Fibroblast of lung (primary cell): ENCODE data around the gene WWC2. TPM values are rescaled to one million over a fixed set of nuclear protein-coding genes. Genes with fewer than 3 reads are reported as not detected.

Experiments used
- DNase-seq, 2 donors: peaks; one replicate each; pipeline versions ENCODE4 v3.0.0 to v3.0.0-alpha.2; 2010; ENCODE audit warnings: low read depth in 2 of 2
- H2AFZ ChIP-seq: 2 replicates; pipeline ENCODE4 v1.5.1; 2012; ENCODE audit warnings: low read length, control low read depth, inconsistent platforms
- H3K27ac ChIP-seq: 2 replicates; pipeline ENCODE4 v1.5.1; 2011; ENCODE audit warnings: low read length, control low read depth; ENCODE audit not compliant: insufficient read depth
- H3K27me3 ChIP-seq: 2 replicates; pipeline ENCODE4 v1.5.1; 2011; ENCODE audit warnings: mild to moderate bottlenecking, low read length; ENCODE audit not compliant: control insufficient read depth, insufficient read depth
- H3K36me3 ChIP-seq: 2 replicates; pipeline ENCODE4 v1.5.1; 2011; ENCODE audit warnings: low read length; ENCODE audit not compliant: control insufficient read depth, insufficient read depth
- H3K4me1 ChIP-seq: 2 replicates; pipeline ENCODE4 v1.5.1; 2011; ENCODE audit warnings: low read length; ENCODE audit not compliant: control insufficient read depth, insufficient read depth; ENCODE audit errors: extremely low read depth
- H3K4me2 ChIP-seq: 2 replicates; pipeline ENCODE4 v1.5.1; 2011; ENCODE audit warnings: low read length, control low read depth; ENCODE audit not compliant: insufficient read depth; ENCODE audit errors: extremely low read depth
- H3K4me3 ChIP-seq, 4 experiments: fragments of 200-600 bp in 1 of 4; sonication (generic) in 1 of 4; replicated peaks in 1 of 4; 2 replicates each; pipeline ENCODE4 v1.5.1; 2011 to 2016; ENCODE audit warnings: low read length in 4 of 4, low read depth in 3 of 4, mild to moderate bottlenecking in 3 of 4, control low read depth in 2 of 4, inconsistent platforms in 1 of 4, mixed read lengths in 1 of 4; ENCODE audit not compliant: insufficient read depth in 1 of 4; ENCODE audit errors: control extremely low read depth in 1 of 4
- H3K79me2 ChIP-seq: 2 replicates; pipeline ENCODE4 v1.5.1; 2012; ENCODE audit warnings: mild to moderate bottlenecking, low read length, inconsistent platforms; ENCODE audit not compliant: control insufficient read depth, insufficient read depth
- H3K9ac ChIP-seq: 2 replicates; pipeline ENCODE4 v1.5.1; 2011; ENCODE audit warnings: mild to moderate bottlenecking, low read length, control low read depth; ENCODE audit not compliant: insufficient read depth
- H3K9me3 ChIP-seq: 2 replicates; pipeline ENCODE4 v1.5.1; 2012; ENCODE audit warnings: low read depth, low read length; ENCODE audit not compliant: control insufficient read depth, insufficient read depth
- H4K20me1 ChIP-seq: 2 replicates; pipeline ENCODE4 v1.5.1; 2011; ENCODE audit warnings: low read length; ENCODE audit not compliant: control insufficient read depth, insufficient read depth; ENCODE audit errors: extremely low read depth
- CTCF ChIP-seq, 2 donors: IDR thresholded peaks in 1 of 2; conservative IDR thresholded peaks in 1 of 2; 1 replicate in 1 of 2; 2 replicates in 1 of 2; pipeline ENCODE4 v1.5.1; 2011 to 2012; ENCODE audit warnings: low read length in 2 of 2, control low read depth in 1 of 2, inconsistent platforms in 1 of 2, low read depth in 1 of 2, mild to moderate bottlenecking in 1 of 2
- EZH2 ChIP-seq: IDR thresholded peaks from 2 replicates; pipeline ENCODE4 v1.5.1; 2012; ENCODE audit warnings: low read length, control low read depth, mild to moderate bottlenecking; ENCODE audit errors: missing control alignments
- polyA plus RNA-seq, 2 donors: library from polyadenylated mRNA; depleted of rRNA in 1 of 2; stranded (reverse) in 1 of 2; unstranded in 1 of 2; fragments of >200 nt; gene quantifications; 2 replicates each; pipeline ENCODE4 v1.2.1, GENCODE V29; 2011 to 2012; ENCODE audit warnings: missing spikeins in 1 of 2
- total RNA-seq: library from RNA; depleted of rRNA; stranded (reverse); fragments of >200 nt; gene quantifications from 2 replicates; pipeline ENCODE4 v1.2.1, GENCODE V29; 2014

Gene WWC2
- total and polyA plus RNA-seq, 2 donors (not counting 1 experiment from before 2014, with no cell fraction given), result 31.6 to 34.0 TPM

GRCh38 chr4:183146478-183146877 is 47.4 kb downstream of the WWC2 start:
- H3K27ac ChIP-seq, result no peak overlapping the region
- peaks cover 21% of the 10 kb centered on the region for H3K79me2 ChIP-seq
- H3K4me1 ChIP-seq, result no peaks in the 10 kb centered on the region
- H4K20me1 ChIP-seq, result peaks cover 3% of the 10 kb centered on the region
- H2AFZ ChIP-seq, result no peak overlapping the region
- DNase-seq, result no peak
- H3K4me3 ChIP-seq, result no peak overlapping the region
- H3K9me3 ChIP-seq, result no peaks in the 10 kb centered on the region
- no peak overlapping the region for H3K4me2 ChIP-seq
- no peaks in the 10 kb centered on the region for H3K36me3 ChIP-seq
- TF ChIP-seq EZH2, result no peak
- TF ChIP-seq CTCF (conservative IDR thresholded peaks at IDR 0.05 in 1 of 2, IDR thresholded peaks at IDR 0.05 in 1 of 2; ENCODE audit: low read depth in 1 of 2, low read length in 2 of 2), result no peak
- no peak overlapping the region for H3K9ac ChIP-seq
- no peaks in the 10 kb centered on the region for H3K27me3 ChIP-seq

- H3K27ac ChIP-seq, result no peak overlapping the region
These were observed 48.1 kb downstream of the WWC2 start for GRCh38 chr4:183147196-183147595.

GRCh38 chr4:183147983-183148382 is 48.9 kb downstream of the WWC2 start:
- Histone ChIP-seq H3K9ac (no peak overlapping the region), H3K27ac (no peak overlapping the region), H3K4me3 (no peak overlapping the region), H3K4me2 (no peak overlapping the region), H3K79me2 (peaks cover 21% of the 10 kb centered on the region), H2AFZ (no peak overlapping the region), H3K27me3 (no peaks in the 10 kb centered on the region), H3K9me3 (no peaks in the 10 kb centered on the region), H3K36me3 (no peaks in the 10 kb centered on the region), H4K20me1 (peaks cover 3% of the 10 kb centered on the region), H3K4me1 (no peaks in the 10 kb centered on the region)
- TF ChIP-seq CTCF (conservative IDR thresholded peaks at IDR 0.05 in 1 of 2, IDR thresholded peaks at IDR 0.05 in 1 of 2; ENCODE audit: low read depth in 1 of 2, low read length in 2 of 2), result no peak
- TF ChIP-seq EZH2, result no peak
- DNase-seq, result no peak

More at GRCh38 chr4:183147196-183147595, 48.1 kb downstream of the WWC2 start:
- Histone ChIP-seq H2AFZ (no peak overlapping the region), H3K4me2 (no peak overlapping the region), H4K20me1 (peaks cover 3% of the 10 kb centered on the region), H3K4me1 (no peaks in the 10 kb centered on the region), H3K9ac (no peak overlapping the region), H3K27me3 (no peaks in the 10 kb centered on the region), H3K79me2 (peaks cover 21% of the 10 kb centered on the region), H3K36me3 (no peaks in the 10 kb centered on the region), H3K9me3 (no peaks in the 10 kb centered on the region), H3K4me3 (no peak overlapping the region)
- peak in 1 of 2 donors; percentile 21 for DNase-seq
- no peak for TF ChIP-seq EZH2
- no peak for TF ChIP-seq CTCF (conservative IDR thresholded peaks at IDR 0.05 in 1 of 2, IDR thresholded peaks at IDR 0.05 in 1 of 2; ENCODE audit: low read depth in 1 of 2, low read length in 2 of 2)
